CD14-positive monocyte (primary cell): Measurements from ENCODE around the gene LIMA1. TPM values are rescaled to one million over a fixed set of nuclear protein-coding genes. Genes with fewer than 3 reads are reported as not detected.

Experiments used
- DNase-seq, 3 donors: peaks; one replicate each; pipeline ENCODE4 v3.0.0-alpha.2; 2011 to 2022
- H2AFZ ChIP-seq: 2 replicates; pipeline ENCODE4 v1.6.0; 2012; ENCODE audit warnings: mild to moderate bottlenecking, low read depth, low read length, inconsistent platforms; ENCODE audit not compliant: insufficient read depth, poor library complexity, severe bottlenecking
- H3K27ac ChIP-seq, 2 donors: 1 replicate in 1 of 2; 2 replicates in 1 of 2; pipeline ENCODE4 v1.5.1; 2012 to 2013; ENCODE audit warnings: low read length in 2 of 2, control low read depth in 1 of 2, inconsistent platforms in 1 of 2, low read depth in 1 of 2, mild to moderate bottlenecking in 1 of 2
- H3K27me3 ChIP-seq, 2 donors: one replicate each; pipeline versions ENCODE4 v1.6.0 to v1.6.1; 2011 to 2013; ENCODE audit warnings: low read length in 2 of 2; ENCODE audit not compliant: control insufficient read depth in 2 of 2, insufficient read depth in 2 of 2
- H3K36me3 ChIP-seq, 2 donors: replicated peaks in 1 of 2; 1 replicate in 1 of 2; 2 replicates in 1 of 2; pipeline versions ENCODE4 v1.5.1 to v1.6.1; 2012 to 2013; ENCODE audit warnings: low read length in 2 of 2, control low read depth in 1 of 2, inconsistent platforms in 1 of 2, mild to moderate bottlenecking in 1 of 2; ENCODE audit not compliant: insufficient read depth in 2 of 2, control insufficient read depth in 1 of 2
- H3K4me1 ChIP-seq, 2 donors: 1 replicate in 1 of 2; 2 replicates in 1 of 2; pipeline versions ENCODE4 v1.5.1 to v1.6.1; 2012 to 2013; ENCODE audit warnings: low read length in 2 of 2, control low read depth in 1 of 2, inconsistent platforms in 1 of 2, mild to moderate bottlenecking in 1 of 2, moderate library complexity in 1 of 2; ENCODE audit not compliant: insufficient read depth in 2 of 2, control insufficient read depth in 1 of 2
- H3K4me2 ChIP-seq: replicated peaks from 2 replicates; pipeline ENCODE3; 2012; ENCODE audit warnings: low read length, moderate library complexity, mild to moderate bottlenecking; ENCODE audit not compliant: poor library complexity, severe bottlenecking; ENCODE audit errors: extremely low read depth
- H3K4me3 ChIP-seq, 3 experiments: fragments of 200-600 bp in 1 of 3; sonication (generic) in 1 of 3; replicated peaks in 1 of 3; 1 replicate in 2 of 3; 2 replicates in 1 of 3; pipeline ENCODE4 v1.5.1; 2011 to 2013; ENCODE audit warnings: low read length in 3 of 3, mild to moderate bottlenecking in 3 of 3, control low read depth in 2 of 3, low read depth in 2 of 3, inconsistent platforms in 1 of 3, moderate library complexity in 1 of 3
- H3K79me2 ChIP-seq: 2 replicates; pipeline ENCODE4 v1.6.0; 2012; ENCODE audit warnings: mild to moderate bottlenecking, control low read depth, inconsistent platforms, low read length, moderate library complexity; ENCODE audit not compliant: insufficient read depth
- H3K9ac ChIP-seq: 2 replicates; pipeline ENCODE4 v1.6.0; 2017; ENCODE audit warnings: low read length, mild to moderate bottlenecking; ENCODE audit not compliant: insufficient read depth, poor library complexity, severe bottlenecking
- H3K9me3 ChIP-seq, 2 donors: replicated peaks in 1 of 2; 1 replicate in 1 of 2; 2 replicates in 1 of 2; pipeline versions ENCODE4 v1.5.1 to v1.6.1; 2012 to 2013; ENCODE audit warnings: low read length in 2 of 2, control low read depth in 1 of 2; ENCODE audit not compliant: control insufficient read depth in 1 of 2, insufficient read depth in 1 of 2
- H4K20me1 ChIP-seq: 2 replicates; pipeline ENCODE4 v1.6.0; 2012; ENCODE audit warnings: mild to moderate bottlenecking, low read length, control low read depth, moderate library complexity; ENCODE audit not compliant: insufficient read depth
- H3K27ac Mint-ChIP-seq, 7 donors: one replicate each; pipeline ENCODE4 v1.8.0; 2020; ENCODE audit warnings: mild to moderate bottlenecking in 7 of 7, mixed read lengths in 7 of 7, moderate library complexity in 6 of 7, inconsistent platforms in 2 of 7
- H3K27me3 Mint-ChIP-seq, 3 donors: one replicate each; pipeline ENCODE4 v1.8.0; 2021 to 2022; ENCODE audit warnings: low read depth in 3 of 3, mild to moderate bottlenecking in 3 of 3, mixed read lengths in 3 of 3, moderate library complexity in 3 of 3, inconsistent platforms in 1 of 3
- H3K36me3 Mint-ChIP-seq, 2 donors: one replicate each; pipeline ENCODE4 v1.8.0; 2020; ENCODE audit warnings: mixed read lengths in 2 of 2, inconsistent platforms in 1 of 2, mild to moderate bottlenecking in 1 of 2
- H3K4me1 Mint-ChIP-seq: one replicate; pipeline ENCODE4 v1.8.0; 2020; ENCODE audit warnings: mild to moderate bottlenecking, mixed read lengths
- H3K4me3 Mint-ChIP-seq, 2 donors: one replicate each; pipeline ENCODE4 v1.8.0; 2020; ENCODE audit warnings: mild to moderate bottlenecking in 2 of 2, mixed read lengths in 2 of 2, moderate library complexity in 1 of 2
- H3K9me3 Mint-ChIP-seq, 7 donors: one replicate each; pipeline ENCODE4 v1.8.0; 2020 to 2022; ENCODE audit warnings: mixed read lengths in 7 of 7, mild to moderate bottlenecking in 6 of 7, moderate library complexity in 6 of 7, inconsistent platforms in 2 of 7
- WGBS: methylation state at CpG from one replicate; pipeline ENCODE4 v1.1.5; 2013; ENCODE audit warnings: missing lambda C conversion rate; ENCODE audit not compliant: insufficient coverage; 5-methylcytosine and 5-hydroxymethylcytosine counted together
- intact Hi-C, 2 donors: fragments of 100-400 bp; cut with micrococcal nuclease; formaldehyde crosslinking; loops; one replicate each; pipeline versions ENCODE4 v1.15.0 to v1.15.1; 2023
- polyA plus RNA-seq, 3 donors: library from polyadenylated mRNA; depleted of rRNA in 1 of 3; unstranded in 2 of 3; stranded (reverse) in 1 of 3; fragments of 300-500 nt in 2 of 3; fragments of >200 nt in 1 of 3; fragmentation: Illumina TruSeq in 2 of 3; gene quantifications; 1 replicate in 2 of 3; 2 replicates in 1 of 3; pipeline ENCODE4 v1.2.3, GENCODE V29; 2012 to 2021
- TF ChIP-seq, protein P1 (sequence below): fragments of 200-600 bp; IDR thresholded peaks from one replicate; pipeline ENCODE4 v1.8.0; 2022; ENCODE audit warnings: antibody characterized with exemption, mild to moderate bottlenecking

The LIMA1 gene
- polyA plus RNA-seq, 3 donors, result 0.24 to 0.62 (median 0.51) TPM

DNA sequence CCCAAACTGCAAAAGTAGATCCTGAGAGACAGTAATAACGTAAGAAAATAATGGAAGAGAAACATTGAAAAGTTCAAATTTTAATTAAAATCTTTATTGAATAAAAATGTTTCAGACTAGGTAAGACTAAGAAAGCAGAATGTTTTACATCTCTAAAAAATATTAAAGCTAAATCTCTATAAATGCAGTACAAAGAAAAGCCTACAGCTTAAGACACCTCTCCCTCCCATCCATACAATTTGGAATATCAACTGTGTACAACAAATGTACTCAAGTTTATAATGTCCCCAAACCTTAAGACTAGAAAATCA, 107.6 kb downstream of the LIMA1 start:
- Histone ChIP-seq H3K27me3 (no peaks in the 10 kb centered on the region), H3K4me1 (no peaks in the 10 kb centered on the region), H3K9ac (no peak overlapping the region), H3K9me3 (no peaks in the 10 kb centered on the region), H3K36me3 (peaks cover 3 to 14% of the 10 kb centered on the region in 2 donors), H2AFZ (no peak overlapping the region), H3K79me2 (no peaks in the 10 kb centered on the region), H4K20me1 (no peaks in the 10 kb centered on the region), H3K4me2 (no peak overlapping the region), H3K27ac (no peak overlapping the region), H3K4me3 (no peak overlapping the region)
- H3K4me1 Mint-ChIP-seq, result no peaks in the 10 kb centered on the region
- TF ChIP-seq, protein P1, sequence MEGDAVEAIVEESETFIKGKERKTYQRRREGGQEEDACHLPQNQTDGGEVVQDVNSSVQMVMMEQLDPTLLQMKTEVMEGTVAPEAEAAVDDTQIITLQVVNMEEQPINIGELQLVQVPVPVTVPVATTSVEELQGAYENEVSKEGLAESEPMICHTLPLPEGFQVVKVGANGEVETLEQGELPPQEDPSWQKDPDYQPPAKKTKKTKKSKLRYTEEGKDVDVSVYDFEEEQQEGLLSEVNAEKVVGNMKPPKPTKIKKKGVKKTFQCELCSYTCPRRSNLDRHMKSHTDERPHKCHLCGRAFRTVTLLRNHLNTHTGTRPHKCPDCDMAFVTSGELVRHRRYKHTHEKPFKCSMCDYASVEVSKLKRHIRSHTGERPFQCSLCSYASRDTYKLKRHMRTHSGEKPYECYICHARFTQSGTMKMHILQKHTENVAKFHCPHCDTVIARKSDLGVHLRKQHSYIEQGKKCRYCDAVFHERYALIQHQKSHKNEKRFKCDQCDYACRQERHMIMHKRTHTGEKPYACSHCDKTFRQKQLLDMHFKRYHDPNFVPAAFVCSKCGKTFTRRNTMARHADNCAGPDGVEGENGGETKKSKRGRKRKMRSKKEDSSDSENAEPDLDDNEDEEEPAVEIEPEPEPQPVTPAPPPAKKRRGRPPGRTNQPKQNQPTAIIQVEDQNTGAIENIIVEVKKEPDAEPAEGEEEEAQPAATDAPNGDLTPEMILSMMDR, result peak; percentile 31
- WGBS, result no CpG with 5 or more reads among the region's 1 CpG
- peaks cover 0 to 2% (median 0%) of the 10 kb centered on the region in 7 donors for H3K9me3 Mint-ChIP-seq
- no peak for DNase-seq
- H3K4me3 Mint-ChIP-seq, result no peak overlapping the region
- intact Hi-C loops, result loop anchor here (2.0 to 10.0 kb wide), 5 partner anchors 43 to 211 kb away; partner anchors contain the start of genes AQP5 (in 1 of the 2) and COX14 (in 1 of the 2)
- no peak overlapping the region for H3K27ac Mint-ChIP-seq
- peaks cover 7% of the 10 kb centered on the region in 2 donors for H3K36me3 Mint-ChIP-seq
- H3K27me3 Mint-ChIP-seq, result peaks cover 0 to 3% (median 0%) of the 10 kb centered on the region in 3 donors

GRCh38 chr12:50174971-50175715, 108.2 kb downstream of the LIMA1 start:
- H3K9ac ChIP-seq, result no peak overlapping the region
- DNase-seq, result peak; percentile 40 to 71 (median 59)
- H3K27ac ChIP-seq, result no peak overlapping the region
- peaks cover 3 to 14% of the 10 kb centered on the region in 2 donors for H3K36me3 ChIP-seq
- H3K27me3 Mint-ChIP-seq, result peaks cover 0 to 3% (median 0%) of the 10 kb centered on the region in 3 donors
- 91% methylated on average over 6 of the region's 16 CpGs for WGBS
- TF ChIP-seq, protein P1, result peak; percentile 80
- H4K20me1 ChIP-seq, result no peaks in the 10 kb centered on the region
- H3K27ac Mint-ChIP-seq, result no peak overlapping the region
- H3K9me3 Mint-ChIP-seq, result peaks cover 0 to 2% (median 0%) of the 10 kb centered on the region in 7 donors
- H3K4me3 Mint-ChIP-seq, result no peak overlapping the region
- H3K4me1 ChIP-seq, result peaks cover 2 to 4% of the 10 kb centered on the region in 2 donors
- peaks cover 5% of the 10 kb centered on the region for H3K4me1 Mint-ChIP-seq
- H3K4me3 ChIP-seq, result no peak overlapping the region
- H2AFZ ChIP-seq, result no peak overlapping the region
- intact Hi-C loops, result loop anchor here (2.0 to 10.0 kb wide), 5 partner anchors 42 to 210 kb away; partner anchors contain the start of genes AQP5 (in 1 of the 2) and COX14 (in 1 of the 2)
- no peaks in the 10 kb centered on the region for H3K9me3 ChIP-seq
- peaks cover 7% of the 10 kb centered on the region in 2 donors for H3K36me3 Mint-ChIP-seq
- no peak overlapping the region for H3K4me2 ChIP-seq
- no peaks in the 10 kb centered on the region for H3K27me3 ChIP-seq
- no peaks in the 10 kb centered on the region for H3K79me2 ChIP-seq
